ENCODE measurements around the gene CRACDL.

The CRACDL gene

DNA sequence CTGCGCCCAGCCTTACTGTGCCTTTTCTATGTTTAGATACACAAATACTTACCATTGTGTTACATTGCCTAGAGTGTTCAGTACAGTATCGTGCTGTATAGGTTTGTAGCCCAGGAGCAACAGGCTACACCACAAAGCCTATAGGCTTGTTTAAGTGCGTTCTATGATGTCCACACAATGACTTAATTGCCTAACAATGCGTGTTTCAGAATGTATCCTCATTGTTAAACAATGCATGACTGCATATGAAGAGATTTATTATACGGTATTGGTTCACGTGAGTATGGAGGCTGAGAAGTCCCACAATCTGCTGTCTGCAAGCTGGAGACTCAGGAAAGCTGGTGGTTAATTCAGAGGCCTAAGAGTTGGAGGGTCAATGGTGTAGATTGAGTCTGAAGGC is 158.9 kb downstream of the CRACDL start:
- H3K4me3 ChIP-seq (ENCODE audit: insufficient read depth, low read length, poor library complexity, severe bottlenecking) = no peak overlapping the region
- no peaks in the 10 kb centered on the region for H3F3A ChIP-seq (ENCODE audit: insufficient read depth)
- TF ChIP-seq, protein P1, sequence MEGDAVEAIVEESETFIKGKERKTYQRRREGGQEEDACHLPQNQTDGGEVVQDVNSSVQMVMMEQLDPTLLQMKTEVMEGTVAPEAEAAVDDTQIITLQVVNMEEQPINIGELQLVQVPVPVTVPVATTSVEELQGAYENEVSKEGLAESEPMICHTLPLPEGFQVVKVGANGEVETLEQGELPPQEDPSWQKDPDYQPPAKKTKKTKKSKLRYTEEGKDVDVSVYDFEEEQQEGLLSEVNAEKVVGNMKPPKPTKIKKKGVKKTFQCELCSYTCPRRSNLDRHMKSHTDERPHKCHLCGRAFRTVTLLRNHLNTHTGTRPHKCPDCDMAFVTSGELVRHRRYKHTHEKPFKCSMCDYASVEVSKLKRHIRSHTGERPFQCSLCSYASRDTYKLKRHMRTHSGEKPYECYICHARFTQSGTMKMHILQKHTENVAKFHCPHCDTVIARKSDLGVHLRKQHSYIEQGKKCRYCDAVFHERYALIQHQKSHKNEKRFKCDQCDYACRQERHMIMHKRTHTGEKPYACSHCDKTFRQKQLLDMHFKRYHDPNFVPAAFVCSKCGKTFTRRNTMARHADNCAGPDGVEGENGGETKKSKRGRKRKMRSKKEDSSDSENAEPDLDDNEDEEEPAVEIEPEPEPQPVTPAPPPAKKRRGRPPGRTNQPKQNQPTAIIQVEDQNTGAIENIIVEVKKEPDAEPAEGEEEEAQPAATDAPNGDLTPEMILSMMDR (IDR thresholded peaks at IDR 0.05; ENCODE audit: insufficient read depth, low read length, poor library complexity, severe bottlenecking) = no peak
- TF ChIP-seq EZH2phosphoT487 (conservative IDR thresholded peaks at IDR 0.05; ENCODE audit: low read length) = no peak
- no peaks in the 10 kb centered on the region for H4K20me1 ChIP-seq (ENCODE audit: low read depth, low read length)
- 0 out of 2 replicates have a peak, but pooled peaks cover 4% of the 10 kb centered on the region for H3K27me3 ChIP-seq (ENCODE audit: low read length)
- H2AFZ ChIP-seq (ENCODE audit: low read depth, low read length, severe bottlenecking) = no peak overlapping the region
- no peak overlapping the region for H3K27ac ChIP-seq (ENCODE audit: low read depth, low read length)
- H3K9me3 ChIP-seq (ENCODE audit: insufficient read depth, low read length) = peaks cover 8% of the 10 kb centered on the region; the same call in 1 of the 2 replicates
- H3K9ac ChIP-seq (ENCODE audit: low read length) = no peak overlapping the region
- no peaks in the 10 kb centered on the region for H3K9me2 ChIP-seq (replicated peaks; ENCODE audit: insufficient read depth, low read length)
- H3K4me2 ChIP-seq (ENCODE audit: low read depth, low read length, poor library complexity, severe bottlenecking) = no peak overlapping the region
- no peaks in the 10 kb centered on the region for H3K79me2 ChIP-seq (ENCODE audit: insufficient read depth, low read length)
- H3K36me3 ChIP-seq (ENCODE audit: low read length) = no peaks in the 10 kb centered on the region

GRCh38 chr2:98776136-98776535 is 159.9 kb downstream of the CRACDL start:
- TF ChIP-seq, protein P1 (IDR thresholded peaks at IDR 0.05; ENCODE audit: insufficient read depth, low read length, poor library complexity, severe bottlenecking) = no peak
- no peak for TF ChIP-seq EZH2phosphoT487 (conservative IDR thresholded peaks at IDR 0.05; ENCODE audit: low read length)
- Histone ChIP-seq H2AFZ (ENCODE audit: low read depth, low read length, severe bottlenecking) (no peak overlapping the region), H3K9ac (ENCODE audit: low read length) (no peak overlapping the region), H3F3A (ENCODE audit: insufficient read depth) (no peaks in the 10 kb centered on the region), H3K27ac (ENCODE audit: low read depth, low read length) (no peak overlapping the region), H3K4me2 (ENCODE audit: low read depth, low read length, poor library complexity, severe bottlenecking) (no peak overlapping the region), H3K27me3 (ENCODE audit: low read length) (no peaks in the 10 kb centered on the region), H3K79me2 (ENCODE audit: insufficient read depth, low read length) (no peaks in the 10 kb centered on the region), H4K20me1 (ENCODE audit: low read depth, low read length) (no peaks in the 10 kb centered on the region), H3K36me3 (ENCODE audit: low read length) (no peaks in the 10 kb centered on the region), H3K9me3 (ENCODE audit: insufficient read depth, low read length) (peaks cover 2% of the 10 kb centered on the region; the same call in 1 of the 2 replicates), H3K9me2 (replicated peaks; ENCODE audit: insufficient read depth, low read length) (no peaks in the 10 kb centered on the region), H3K4me3 (ENCODE audit: insufficient read depth, low read length, poor library complexity, severe bottlenecking) (no peak overlapping the region)

DNA sequence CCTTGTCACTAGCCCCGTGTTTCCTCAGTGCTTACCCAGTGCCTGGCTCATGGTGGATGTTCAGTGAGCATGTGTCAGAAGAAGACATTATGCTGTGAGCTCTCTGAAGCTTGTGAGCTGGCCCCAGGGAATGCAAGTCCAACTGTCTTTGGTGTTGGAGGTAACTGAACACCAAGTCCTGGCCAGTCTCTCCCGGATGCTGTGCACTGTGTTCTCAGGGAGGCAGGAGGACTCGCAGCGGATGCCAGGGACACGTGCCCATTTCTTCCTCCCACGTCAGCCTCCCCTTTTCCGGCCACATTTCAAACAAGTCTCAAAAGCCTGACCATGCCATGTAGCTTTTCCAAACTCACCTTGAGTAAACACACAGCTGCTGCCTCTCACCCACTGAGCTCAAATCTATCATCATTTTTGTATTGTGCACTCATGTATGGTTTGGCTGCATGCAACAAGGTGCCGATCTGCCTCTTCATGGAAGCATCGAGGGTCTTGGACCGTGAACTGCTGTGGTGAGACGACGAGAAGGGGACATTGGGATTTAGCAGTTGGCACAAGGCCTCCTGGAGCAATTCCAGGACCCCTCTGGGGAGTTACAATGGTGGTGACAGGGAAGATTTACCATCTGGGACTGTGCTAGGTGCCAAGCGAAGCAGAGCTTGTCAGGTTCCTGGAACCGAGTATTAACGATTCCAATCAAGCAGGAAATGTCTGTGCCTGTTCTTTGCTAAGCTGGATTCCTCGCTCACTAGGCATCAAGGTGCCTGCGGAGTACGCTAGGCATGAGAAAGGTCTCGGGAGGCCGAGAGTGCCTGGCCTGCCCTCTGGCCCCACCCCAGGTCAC is 160.7 kb downstream of the CRACDL start:
- Histone ChIP-seq H3K79me2 (ENCODE audit: insufficient read depth, low read length) (no peaks in the 10 kb centered on the region), H3K27ac (ENCODE audit: low read depth, low read length) (no peak overlapping the region), H3K36me3 (ENCODE audit: low read length) (no peaks in the 10 kb centered on the region), H3K9me3 (ENCODE audit: insufficient read depth, low read length) (no peaks in the 10 kb centered on the region), H3K9ac (ENCODE audit: low read length) (no peak overlapping the region), H4K20me1 (ENCODE audit: low read depth, low read length) (no peaks in the 10 kb centered on the region), H3K9me2 (replicated peaks; ENCODE audit: insufficient read depth, low read length) (no peaks in the 10 kb centered on the region), H3K27me3 (ENCODE audit: low read length) (no peaks in the 10 kb centered on the region), H2AFZ (ENCODE audit: low read depth, low read length, severe bottlenecking) (no peak overlapping the region), H3K4me3 (ENCODE audit: insufficient read depth, low read length, poor library complexity, severe bottlenecking) (no peak overlapping the region), H3F3A (ENCODE audit: insufficient read depth) (no peaks in the 10 kb centered on the region), H3K4me2 (ENCODE audit: low read depth, low read length, poor library complexity, severe bottlenecking) (no peak overlapping the region)
- TF ChIP-seq, protein P1 (IDR thresholded peaks at IDR 0.05; ENCODE audit: insufficient read depth, low read length, poor library complexity, severe bottlenecking) = no peak
- TF ChIP-seq EZH2phosphoT487 (conservative IDR thresholded peaks at IDR 0.05; ENCODE audit: low read length) = no peak
